ENCODE measurements around the gene DNAH12.
A peak's percentile ranks its signal among the peaks of the same experiment; 100 is the strongest.

Gene DNAH12

GRCh38 chr3:57436195-57436761 is 107.9 kb downstream of the DNAH12 start:
- no peaks in the 10 kb centered on the region for H3F3A ChIP-seq (ENCODE audit: insufficient read depth, low read length)
- H3K9me2 ChIP-seq (replicated peaks; ENCODE audit: insufficient read depth, low read length), result no peaks in the 10 kb centered on the region
- DNase-seq, result no peak
- no peak overlapping the region for H3K4me3 ChIP-seq (ENCODE audit: low read length)
- H3K27me3 ChIP-seq (replicated peaks; ENCODE audit: insufficient read depth, low read length), result no peaks in the 10 kb centered on the region
- no peak overlapping the region for H3K27ac ChIP-seq (ENCODE audit: low read length)
- H3K9ac ChIP-seq (ENCODE audit: low read length), result no peak overlapping the region
- H4K20me1 ChIP-seq (ENCODE audit: insufficient read depth, low read length), result no peaks in the 10 kb centered on the region
- no peak overlapping the region for H2AFZ ChIP-seq (ENCODE audit: low read length)
- H3K4me1 ChIP-seq (ENCODE audit: low read length), result no peaks in the 10 kb centered on the region
- TF ChIP-seq EZH2phosphoT487 (IDR thresholded peaks at IDR 0.05; ENCODE audit: low read length) (no peak), CTCF (IDR thresholded peaks at IDR 0.05; ENCODE audit: low read length) (no peak), EZH2 (optimal IDR thresholded peaks at IDR 0.05; ENCODE audit: low read depth, low read length) (no peak)
- H3K9me3 ChIP-seq (replicated peaks; ENCODE audit: insufficient read depth, low read length), result no peaks in the 10 kb centered on the region
- H3K36me3 ChIP-seq (replicated peaks; ENCODE audit: insufficient read depth, low read length), result no peaks in the 10 kb centered on the region
- H3K4me2 ChIP-seq (ENCODE audit: low read depth, low read length), result no peak overlapping the region
- H3K79me2 ChIP-seq (ENCODE audit: low read length), result no peaks in the 10 kb centered on the region

GRCh38 chr3:57434041-57434440 is 110.1 kb downstream of the DNAH12 start:
- no peaks in the 10 kb centered on the region for H3K9me3 ChIP-seq (replicated peaks; ENCODE audit: insufficient read depth, low read length)
- H3F3A ChIP-seq (ENCODE audit: insufficient read depth, low read length), result no peaks in the 10 kb centered on the region
- TF ChIP-seq CTCF (IDR thresholded peaks at IDR 0.05; ENCODE audit: low read length) (peak; percentile 38), EZH2phosphoT487 (IDR thresholded peaks at IDR 0.05; ENCODE audit: low read length) (no peak)
- no peak overlapping the region for H3K27ac ChIP-seq (ENCODE audit: low read length)
- H2AFZ ChIP-seq (ENCODE audit: low read length), result no peak overlapping the region
- peak; percentile 21 for DNase-seq
- no peak overlapping the region for H3K4me3 ChIP-seq (ENCODE audit: low read length)
- H3K9me2 ChIP-seq (replicated peaks; ENCODE audit: insufficient read depth, low read length), result no peaks in the 10 kb centered on the region
- H3K36me3 ChIP-seq (replicated peaks; ENCODE audit: insufficient read depth, low read length), result no peaks in the 10 kb centered on the region
- no peaks in the 10 kb centered on the region for H3K79me2 ChIP-seq (ENCODE audit: low read length)
- no peak overlapping the region for H3K9ac ChIP-seq (ENCODE audit: low read length)
- no peak overlapping the region for H3K4me2 ChIP-seq (ENCODE audit: low read depth, low read length)
- H4K20me1 ChIP-seq (ENCODE audit: insufficient read depth, low read length), result no peaks in the 10 kb centered on the region
- H3K27me3 ChIP-seq (replicated peaks; ENCODE audit: insufficient read depth, low read length), result no peaks in the 10 kb centered on the region
- no peaks in the 10 kb centered on the region for H3K4me1 ChIP-seq (ENCODE audit: low read length)

GRCh38 chr3:57423335-57423734 is 120.8 kb downstream of the DNAH12 start:
- Histone ChIP-seq H3K9me3 (replicated peaks; ENCODE audit: insufficient read depth, low read length) (no peaks in the 10 kb centered on the region), H3K4me3 (ENCODE audit: low read length) (no peak overlapping the region), H4K20me1 (ENCODE audit: insufficient read depth, low read length) (no peaks in the 10 kb centered on the region), H3K4me1 (ENCODE audit: low read length) (no peaks in the 10 kb centered on the region), H3K4me2 (ENCODE audit: low read depth, low read length) (no peak overlapping the region), H3F3A (ENCODE audit: insufficient read depth, low read length) (no peaks in the 10 kb centered on the region), H3K9me2 (replicated peaks; ENCODE audit: insufficient read depth, low read length) (no peaks in the 10 kb centered on the region), H3K79me2 (ENCODE audit: low read length) (no peaks in the 10 kb centered on the region), H2AFZ (ENCODE audit: low read length) (no peak overlapping the region), H3K27ac (ENCODE audit: low read length) (no peak overlapping the region), H3K27me3 (replicated peaks; ENCODE audit: insufficient read depth, low read length) (no peaks in the 10 kb centered on the region), H3K9ac (ENCODE audit: low read length) (no peak overlapping the region), H3K36me3 (replicated peaks; ENCODE audit: insufficient read depth, low read length) (no peaks in the 10 kb centered on the region)
- TF ChIP-seq EZH2phosphoT487 (IDR thresholded peaks at IDR 0.05; ENCODE audit: low read length), result no peak
- TF ChIP-seq EZH2 (optimal IDR thresholded peaks at IDR 0.05; ENCODE audit: low read depth, low read length), result no peak
- no peak for TF ChIP-seq CTCF (IDR thresholded peaks at IDR 0.05; ENCODE audit: low read length)
- DNase-seq, result no peak

All from MM.1S (cell line).